Measurements from ENCODE around the gene SEZ6L2.
"Not testable (repeated sequence)": the region's sequence is repeated elsewhere in the genome, so short reads cannot be mapped to it uniquely, and the experiment has no call there.

SEZ6L2 gene

GRCh38 chr16:29881050-29881449 is 18.3 kb downstream of the SEZ6L2 start:
- DNase-seq, result no peak

GRCh38 chr16:29878172-29878571 is 21.2 kb downstream of the SEZ6L2 start:
- DNase-seq, result no peak

GRCh38 chr16:29877266-29877961 is 21.9 kb downstream of the SEZ6L2 start:
- no peak for DNase-seq

GRCh38 chr16:29876594-29877249 is 22.6 kb downstream of the SEZ6L2 start:
- no peak for DNase-seq

GRCh38 chr16:29876217-29876593 is 23.1 kb downstream of the SEZ6L2 start:
- DNase-seq, result no peak

- DNase-seq, result no peak
Measured at GRCh38 chr16:29875206-29875605, 24.1 kb downstream of the SEZ6L2 start.

GRCh38 chr16:29873319-29873718 is 26.0 kb downstream of the SEZ6L2 start:
- no peak for DNase-seq

GRCh38 chr16:29871822-29872546 is 27.4 kb downstream of the SEZ6L2 start:
- no peak for DNase-seq

GRCh38 chr16:29869067-29869466 is 30.3 kb downstream of the SEZ6L2 start:
- DNase-seq, result not testable (repeated sequence)

- DNase-seq, result no peak
Measured at GRCh38 chr16:29868396-29869009, 30.8 kb downstream of the SEZ6L2 start.

- DNase-seq, result no peak
Measured at GRCh38 chr16:29864205-29864604, 35.1 kb downstream of the SEZ6L2 start.

- no peak for DNase-seq
Measured at GRCh38 chr16:29863669-29863984, 35.7 kb downstream of the SEZ6L2 start.

- peak; percentile 97 for DNase-seq
Measured at GRCh38 chr16:29862884-29863668, 36.3 kb downstream of the SEZ6L2 start, which contains the start of gene CDIPT. Gene CDIPT, minus strand, starts transcription at chr16:29863226. Its CDS starts 369 bp downstream, at chr16:29862857.

- no peak for DNase-seq
Measured at GRCh38 chr16:29862383-29862883, 36.9 kb downstream of the SEZ6L2 start.

- DNase-seq, result no peak
Measured at GRCh38 chr16:29860218-29860617, 39.1 kb downstream of the SEZ6L2 start.

- no peak for DNase-seq
Measured at GRCh38 chr16:29858974-29859373, 40.4 kb downstream of the SEZ6L2 start.

GRCh38 chr16:29858149-29858849 is 41.1 kb downstream of the SEZ6L2 start:
- no peak for DNase-seq

- no peak for DNase-seq
Measured at GRCh38 chr16:29857133-29857760, 42.1 kb downstream of the SEZ6L2 start.

- DNase-seq, result no peak
Measured at GRCh38 chr16:29854520-29855100, 44.7 kb downstream of the SEZ6L2 start.

GRCh38 chr16:29852654-29853053 is 46.7 kb downstream of the SEZ6L2 start:
- DNase-seq, result no peak

- DNase-seq, result no peak
Measured at GRCh38 chr16:29850998-29851397, 48.4 kb downstream of the SEZ6L2 start.
